Colon (tissue), 2 donors: ENCODE results near the gene C2orf80.
"Not testable (repeated sequence)": the region's sequence is repeated elsewhere in the genome, so short reads cannot be mapped to it uniquely, and the experiment has no call there.

Experiments used
- FAIRE-seq: peaks from 2 replicates; lab custom pipeline; 2012; peaks lifted over from hg19 to GRCh38; lab: Jason Lieb, UNC
- donor health status: control.
- donor health status: control.

The C2orf80 gene

GRCh38 chr2:208189810-208190503, at the start of gene C2orf80:
C2orf80 (minus strand) TSS chr2:208190030; CDS start chr2:208186986, 3,044 bp downstream.
- no peak for FAIRE-seq

- FAIRE-seq, result no peak
These were observed 46.0 kb upstream of the C2orf80 start for GRCh38 chr2:208235860-208236259.

GRCh38 chr2:208234786-208235185, 45.0 kb upstream of the C2orf80 start:
- no peak for FAIRE-seq

GRCh38 chr2:208228476-208228875, 38.6 kb upstream of the C2orf80 start:
- no peak for FAIRE-seq

GRCh38 chr2:208227581-208228232, 37.9 kb upstream of the C2orf80 start:
- no peak for FAIRE-seq

- no peak for FAIRE-seq
These were observed 35.0 kb upstream of the C2orf80 start for GRCh38 chr2:208224802-208225201.

GRCh38 chr2:208222351-208222750, 32.5 kb upstream of the C2orf80 start:
- no peak for FAIRE-seq

GRCh38 chr2:208221873-208222272, 32.0 kb upstream of the C2orf80 start:
- not testable (repeated sequence) for FAIRE-seq

- no peak for FAIRE-seq
These were observed 21.0 kb upstream of the C2orf80 start for GRCh38 chr2:208210688-208211451.

- no peak for FAIRE-seq
These were observed 18.7 kb upstream of the C2orf80 start for GRCh38 chr2:208208335-208209085.

- FAIRE-seq, result no peak
These were observed 17.9 kb upstream of the C2orf80 start for GRCh38 chr2:208207769-208208168.

- FAIRE-seq, result no peak
These were observed 14.3 kb upstream of the C2orf80 start for GRCh38 chr2:208204166-208204565.

GRCh38 chr2:208195531-208195930, 5.7 kb upstream of the C2orf80 start:
- FAIRE-seq, result no peak

GRCh38 chr2:208192611-208193236, 2.9 kb upstream of the C2orf80 start:
- no peak for FAIRE-seq

GRCh38 chr2:208189069-208189809, 591 bp downstream of the C2orf80 start:
- FAIRE-seq, result no peak

- FAIRE-seq, result no peak
These were observed 2.9 kb downstream of the C2orf80 start for GRCh38 chr2:208186893-208187292.

- no peak for FAIRE-seq
These were observed 3.4 kb downstream of the C2orf80 start for GRCh38 chr2:208186465-208186864.

- FAIRE-seq, result no peak
These were observed 5.7 kb downstream of the C2orf80 start for GRCh38 chr2:208183972-208184705.

- no peak for FAIRE-seq
These were observed 6.3 kb downstream of the C2orf80 start for GRCh38 chr2:208183526-208183925.

- no peak for FAIRE-seq
These were observed 7.0 kb downstream of the C2orf80 start for GRCh38 chr2:208182835-208183234.
